Measurements from ENCODE around the gene FBLN2. TPM values are rescaled to one million over a fixed set of nuclear protein-coding genes. Genes with fewer than 3 reads are reported as not detected.

FBLN2 gene
- total and polyA plus RNA-seq, 2 of the 4 experiments (the other 2 are of a cell fraction): 11.8 to 60.8 TPM

DNA sequence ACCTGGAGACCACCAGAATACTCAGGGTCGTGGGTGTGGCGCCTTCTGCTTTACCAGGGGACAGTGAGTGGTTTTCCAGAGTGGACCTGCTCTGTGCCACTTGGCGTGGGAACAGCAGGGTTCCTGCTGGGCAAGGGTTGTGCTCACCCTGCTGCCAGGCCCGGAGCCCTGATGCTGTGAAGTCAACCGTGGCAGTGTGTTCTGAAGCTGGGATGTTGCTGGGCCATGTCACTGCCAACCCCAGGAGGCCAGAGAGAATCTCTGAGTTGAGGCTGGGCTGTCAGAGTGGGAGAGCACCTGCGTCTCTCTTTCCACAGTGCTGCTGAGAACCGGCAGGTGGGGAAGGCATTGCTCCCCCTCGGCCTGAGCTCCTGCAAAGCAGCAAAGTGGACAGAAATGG is 48.7 kb downstream of the FBLN2 start:
- in situ Hi-C loops (cut with MboI; ENCODE audit: low sequenced_read_pairs) (no loop called here), dilution Hi-C loops (cut with HindIII; ENCODE audit: low sequenced_read_pairs, unreplicated experiment) (no loop called here), intact Hi-C loops (cut with micrococcal nuclease) (no loop called here)
- H2BK120ac ChIP-seq (ENCODE audit: low read depth, low read length): no peak overlapping the region
- no peaks in the 10 kb centered on the region for H3K36me3 ChIP-seq (ENCODE audit: control insufficient read depth, insufficient read depth, low read length)
- H2AK5ac ChIP-seq (ENCODE audit: low read depth, low read length): no peak overlapping the region; the same call in 1 of the 2 replicates
- H4K20me1 ChIP-seq (ENCODE audit: insufficient read depth, low read length): no peaks in the 10 kb centered on the region
- DNase-seq (no peak), ATAC-seq (ENCODE audit: low read depth) (no peak)
- no peak overlapping the region for H4K8ac ChIP-seq (ENCODE audit: low read depth in 2 of 2, low read length in 2 of 2)
- no TSS peak for BruUV-seq (replicated peaks)
- no peak overlapping the region for H2BK20ac ChIP-seq (ENCODE audit: low read depth, low read length)
- TF ChIP-seq CEBPB (IDR thresholded peaks at IDR 0.05; ENCODE audit: low read depth, low read length) (no peak), RAD21 (IDR thresholded peaks at IDR 0.05; ENCODE audit: low read length) (no peak), RCOR1 (IDR thresholded peaks at IDR 0.05; ENCODE audit: insufficient replicate concordance, low read length) (no peak), MAFK (IDR thresholded peaks at IDR 0.05; ENCODE audit: low read depth, low read length) (no peak), FOS (IDR thresholded peaks at IDR 0.05; ENCODE audit: low read depth, low read length) (no peak), RFX5 (IDR thresholded peaks at IDR 0.05; ENCODE audit: low read depth, low read length) (no peak), POLR2A (IDR thresholded peaks at IDR 0.05; ENCODE audit: low read depth, low read length) (no peak), NFE2L2 (IDR thresholded peaks at IDR 0.05; ENCODE audit: low read depth, low read length) (no peak), SMC3 (IDR thresholded peaks at IDR 0.05; ENCODE audit: low read depth, low read length) (no peak), MXI1 (IDR thresholded peaks at IDR 0.05; ENCODE audit: borderline replicate concordance, low read depth, low read length) (no peak), BHLHE40 (IDR thresholded peaks at IDR 0.05; ENCODE audit: low read depth, low read length) (no peak), MAZ (IDR thresholded peaks at IDR 0.05; ENCODE audit: borderline replicate concordance, low read depth, low read length) (no peak), CHD1 (IDR thresholded peaks at IDR 0.05; ENCODE audit: low read depth, low read length) (no peak)
- TF ChIP-seq, protein P1, sequence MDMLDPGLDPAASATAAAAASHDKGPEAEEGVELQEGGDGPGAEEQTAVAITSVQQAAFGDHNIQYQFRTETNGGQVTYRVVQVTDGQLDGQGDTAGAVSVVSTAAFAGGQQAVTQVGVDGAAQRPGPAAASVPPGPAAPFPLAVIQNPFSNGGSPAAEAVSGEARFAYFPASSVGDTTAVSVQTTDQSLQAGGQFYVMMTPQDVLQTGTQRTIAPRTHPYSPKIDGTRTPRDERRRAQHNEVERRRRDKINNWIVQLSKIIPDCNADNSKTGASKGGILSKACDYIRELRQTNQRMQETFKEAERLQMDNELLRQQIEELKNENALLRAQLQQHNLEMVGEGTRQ (IDR thresholded peaks at IDR 0.05; ENCODE audit: low read depth, low read length): no peak
- TF ChIP-seq, protein P2, sequence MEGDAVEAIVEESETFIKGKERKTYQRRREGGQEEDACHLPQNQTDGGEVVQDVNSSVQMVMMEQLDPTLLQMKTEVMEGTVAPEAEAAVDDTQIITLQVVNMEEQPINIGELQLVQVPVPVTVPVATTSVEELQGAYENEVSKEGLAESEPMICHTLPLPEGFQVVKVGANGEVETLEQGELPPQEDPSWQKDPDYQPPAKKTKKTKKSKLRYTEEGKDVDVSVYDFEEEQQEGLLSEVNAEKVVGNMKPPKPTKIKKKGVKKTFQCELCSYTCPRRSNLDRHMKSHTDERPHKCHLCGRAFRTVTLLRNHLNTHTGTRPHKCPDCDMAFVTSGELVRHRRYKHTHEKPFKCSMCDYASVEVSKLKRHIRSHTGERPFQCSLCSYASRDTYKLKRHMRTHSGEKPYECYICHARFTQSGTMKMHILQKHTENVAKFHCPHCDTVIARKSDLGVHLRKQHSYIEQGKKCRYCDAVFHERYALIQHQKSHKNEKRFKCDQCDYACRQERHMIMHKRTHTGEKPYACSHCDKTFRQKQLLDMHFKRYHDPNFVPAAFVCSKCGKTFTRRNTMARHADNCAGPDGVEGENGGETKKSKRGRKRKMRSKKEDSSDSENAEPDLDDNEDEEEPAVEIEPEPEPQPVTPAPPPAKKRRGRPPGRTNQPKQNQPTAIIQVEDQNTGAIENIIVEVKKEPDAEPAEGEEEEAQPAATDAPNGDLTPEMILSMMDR (conservative IDR thresholded peaks at IDR 0.05; ENCODE audit: low read depth, low read length): no peak
- TF ChIP-seq, protein P3, sequence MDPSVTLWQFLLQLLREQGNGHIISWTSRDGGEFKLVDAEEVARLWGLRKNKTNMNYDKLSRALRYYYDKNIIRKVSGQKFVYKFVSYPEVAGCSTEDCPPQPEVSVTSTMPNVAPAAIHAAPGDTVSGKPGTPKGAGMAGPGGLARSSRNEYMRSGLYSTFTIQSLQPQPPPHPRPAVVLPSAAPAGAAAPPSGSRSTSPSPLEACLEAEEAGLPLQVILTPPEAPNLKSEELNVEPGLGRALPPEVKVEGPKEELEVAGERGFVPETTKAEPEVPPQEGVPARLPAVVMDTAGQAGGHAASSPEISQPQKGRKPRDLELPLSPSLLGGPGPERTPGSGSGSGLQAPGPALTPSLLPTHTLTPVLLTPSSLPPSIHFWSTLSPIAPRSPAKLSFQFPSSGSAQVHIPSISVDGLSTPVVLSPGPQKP (IDR thresholded peaks at IDR 0.05; ENCODE audit: borderline replicate concordance, low read depth, low read length): no peak
- H3K4me1 ChIP-seq (ENCODE audit: control insufficient read depth, insufficient read depth, low read length): peaks cover 5% of the 10 kb centered on the region; the same call in 1 of the 2 replicates
- 0 out of 2 replicates have a peak, but pooled peaks cover 3% of the 10 kb centered on the region for H3K9me1 ChIP-seq (ENCODE audit: insufficient read depth, low read length)
- 57% methylated on average over 6 of the region's 8 CpGs; no CpG with 5 or more reads in 1 of the 2 experiments for WGBS, 2 experiments (ENCODE audit: extremely low coverage in 2 of 2, insufficient read length in 1 of 2)
- no peak overlapping the region for H2AFZ ChIP-seq (replicated peaks; ENCODE audit: low read length, poor library complexity)
- H3K14ac ChIP-seq (replicated peaks; ENCODE audit: low read depth, low read length): no peak overlapping the region
- POLR2A ChIA-PET (ENCODE audit: unreplicated experiment): no interaction called here
- no peaks in the 10 kb centered on the region; a peak in 1 of 4 replicates for H3K79me1 ChIP-seq (ENCODE audit: low read depth in 1 of 2, low read length in 2 of 2)
- no peak overlapping the region for H3K9ac ChIP-seq (ENCODE audit: low read depth, low read length)
- no peak overlapping the region for H2BK15ac ChIP-seq (ENCODE audit: low read depth, low read length)
- H3K27me3 ChIP-seq (ENCODE audit: control insufficient read depth, insufficient read depth, low read length): peaks cover 4% of the 10 kb centered on the region; the same call in 1 of the 2 replicates
- H3K4me2 ChIP-seq (ENCODE audit: low read depth, low read length): no peak overlapping the region
- no peak overlapping the region for H3K18ac ChIP-seq (ENCODE audit: low read depth, low read length)
- no peak overlapping the region for H2BK5ac ChIP-seq (ENCODE audit: low read depth, low read length, poor library complexity, severe bottlenecking)
- no peak overlapping the region for H3K27ac ChIP-seq (ENCODE audit: insufficient read depth, low read length)
- no peak overlapping the region for H2AK9ac ChIP-seq (replicated peaks; ENCODE audit: low read depth, low read length, poor library complexity)
- no peak overlapping the region for H4K5ac ChIP-seq (ENCODE audit: low read depth, low read length)
- no peak overlapping the region for H3K4ac ChIP-seq (ENCODE audit: low read depth, low read length)
- CTCF ChIA-PET: no interaction called here
- H3K9me3 ChIP-seq (ENCODE audit: control insufficient read depth, insufficient read depth, low read length): no peaks in the 10 kb centered on the region
- no peak overlapping the region for H3K4me3 ChIP-seq (ENCODE audit: insufficient read depth, low read depth, low read length)
- no peak overlapping the region for H3K56ac ChIP-seq (ENCODE audit: extremely low read depth, insufficient read depth, low read length)
- no peak overlapping the region for H4K91ac ChIP-seq (ENCODE audit: insufficient read depth, low read depth, low read length)
- H3K23ac ChIP-seq (ENCODE audit: low read depth, low read length): no peak overlapping the region

All from IMR-90 (cell line).